ENCODE results near the gene PALD1.

GRCh38 chr10:70505908-70506307 is 27.3 kb downstream of the PALD1 start:
- TF ChIP-seq CTCF (IDR thresholded peaks at IDR 0.05): no peak
- TF ChIP-seq POLR2A (IDR thresholded peaks at IDR 0.05): no peak

Measured in lower leg skin (tissue), 3 donors.